Neutrophil (primary cell): ENCODE measurements around the gene ANKRD31.

ENCODE experiments used
- H3K27ac ChIP-seq: fragments of 200-600 bp; sonication (generic); 2 replicates; pipeline ENCODE4 v1.5.1; 2016; ENCODE audit warnings: mild to moderate bottlenecking, moderate library complexity
- H3K27me3 ChIP-seq: fragments of 200-600 bp; sonication (generic); 2 replicates; pipeline ENCODE4 v1.6.0; 2016; ENCODE audit warnings: mild to moderate bottlenecking
- H3K36me3 ChIP-seq: fragments of 200-600 bp; sonication (generic); 2 replicates; pipeline ENCODE4 v1.5.1; 2017
- H3K4me1 ChIP-seq, 2 experiments: fragments of 200-600 bp in 1 of 2; sonication (generic) in 1 of 2; 1 replicate in 1 of 2; 2 replicates in 1 of 2; pipeline versions ENCODE4 v1.5.1 to v1.6.1; 2013 to 2016; ENCODE audit warnings: low read depth in 1 of 2, low read length in 1 of 2, mild to moderate bottlenecking in 1 of 2, moderate library complexity in 1 of 2; ENCODE audit not compliant: control insufficient read depth in 1 of 2, insufficient read depth in 1 of 2
- H3K4me3 ChIP-seq, 2 experiments: fragments of 200-600 bp in 1 of 2; sonication (generic) in 1 of 2; 1 replicate in 1 of 2; 2 replicates in 1 of 2; pipeline ENCODE4 v1.5.1; 2013 to 2016; ENCODE audit warnings: low read depth in 1 of 2, low read length in 1 of 2, mild to moderate bottlenecking in 1 of 2, moderate library complexity in 1 of 2
- H3K9me3 ChIP-seq: fragments of 200-600 bp; sonication (generic); 2 replicates; pipeline ENCODE4 v1.5.1; 2016
- CTCF ChIP-seq: fragments of 200-600 bp; sonication (generic); IDR thresholded peaks from 2 replicates; pipeline ENCODE4 v1.5.1; 2016; ENCODE audit warnings: antibody characterized with exemption

ANKRD31 gene

DNA sequence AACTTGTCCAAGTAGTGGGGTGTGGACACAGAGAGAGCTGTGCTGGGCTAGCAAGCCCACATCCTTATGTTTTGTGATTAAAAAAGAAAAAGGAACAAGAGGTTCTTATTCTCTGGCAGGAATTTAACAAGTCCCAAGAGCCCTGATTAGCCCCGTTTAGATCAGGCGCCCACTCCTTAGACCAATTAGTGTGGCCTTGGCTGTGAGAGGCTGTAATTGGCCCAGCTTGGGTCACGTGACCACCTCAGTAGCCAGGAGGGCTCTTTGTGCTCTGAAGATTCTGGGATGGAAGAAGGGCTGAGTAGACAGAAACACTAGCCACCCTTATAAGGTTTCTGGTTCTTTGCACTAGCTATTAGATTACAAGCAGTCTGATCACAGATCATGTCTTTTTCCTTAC is 215.5 kb downstream of the ANKRD31 start:
- Histone ChIP-seq H3K4me3 (no peak overlapping the region), H3K4me1 (no peaks in the 10 kb centered on the region), H3K27ac (no peak overlapping the region), H3K36me3 (no peaks in the 10 kb centered on the region), H3K9me3 (no peaks in the 10 kb centered on the region), H3K27me3 (no peaks in the 10 kb centered on the region)
- TF ChIP-seq CTCF, result no peak

- no peak for TF ChIP-seq CTCF
- Histone ChIP-seq H3K4me3 (no peak overlapping the region), H3K4me1 (no peaks in the 10 kb centered on the region), H3K36me3 (no peaks in the 10 kb centered on the region), H3K27ac (no peak overlapping the region), H3K9me3 (no peaks in the 10 kb centered on the region), H3K27me3 (no peaks in the 10 kb centered on the region)
Observed at GRCh38 chr5:75020016-75020656, 216.5 kb downstream of the ANKRD31 start.

DNA sequence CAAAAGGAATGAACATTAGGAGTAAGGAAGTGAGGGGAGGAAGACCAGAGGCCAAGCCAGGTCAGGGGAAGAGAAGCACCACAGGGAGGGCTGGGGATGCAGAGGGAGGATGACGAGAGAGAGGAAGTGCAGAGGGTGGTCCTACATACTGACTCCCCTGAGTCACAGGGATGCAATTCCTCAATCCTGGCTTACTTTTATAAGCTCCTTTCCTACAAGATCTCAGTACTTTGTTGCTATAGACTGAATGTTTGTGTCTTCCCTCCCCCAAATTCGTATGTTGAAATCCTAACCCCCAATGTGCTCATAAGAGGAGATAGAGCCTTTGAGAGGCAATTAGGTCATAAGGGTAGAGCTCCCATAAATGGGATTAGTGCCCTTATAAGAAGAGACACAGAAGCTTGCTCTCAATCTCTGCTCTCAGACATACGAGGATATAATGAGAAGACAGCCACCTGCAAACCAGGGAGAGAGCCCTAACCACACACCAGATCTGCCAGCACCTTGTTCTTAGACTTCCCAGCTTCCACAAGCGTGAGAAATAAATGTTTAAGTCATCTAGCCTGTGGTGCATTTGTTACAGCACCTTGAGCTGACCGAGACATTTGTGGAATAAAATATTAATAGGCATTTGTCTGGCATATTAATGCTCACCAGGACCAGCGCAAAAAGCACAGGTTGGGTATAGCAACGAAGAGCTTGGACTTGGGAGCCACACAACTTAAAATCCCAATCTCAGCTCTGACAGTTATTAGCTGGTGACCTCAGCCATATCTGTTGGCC is 217.7 kb downstream of the ANKRD31 start:
- Histone ChIP-seq H3K9me3 (no peaks in the 10 kb centered on the region), H3K27me3 (no peaks in the 10 kb centered on the region), H3K36me3 (no peaks in the 10 kb centered on the region), H3K27ac (no peak overlapping the region), H3K4me1 (no peaks in the 10 kb centered on the region), H3K4me3 (no peak overlapping the region)
- no peak for TF ChIP-seq CTCF
